Stimulated activated CD4-positive, alpha-beta T cell treated with anti-CD3 and anti-CD28 coated beads, Interleukin-15, amount 100 ng/mL, for 1 hour (primary cell): ENCODE data around the gene KIFC1.

Experiments used
- DNase-seq, 2 donors: peaks; one replicate each; pipeline ENCODE4 v3.0.0-alpha.2; 2020; ENCODE audit warnings: low read depth in 1 of 2, low spot score in 1 of 2

KIFC1 gene

GRCh38 chr6:33440649-33441309 lies 49.2 kb downstream of the KIFC1 start:
- no peak for DNase-seq

- no peak for DNase-seq
Observed at GRCh38 chr6:33441457-33441856, 49.8 kb downstream of the KIFC1 start.

- no peak for DNase-seq
Observed at GRCh38 chr6:33442283-33442682, 50.7 kb downstream of the KIFC1 start.

DNA sequence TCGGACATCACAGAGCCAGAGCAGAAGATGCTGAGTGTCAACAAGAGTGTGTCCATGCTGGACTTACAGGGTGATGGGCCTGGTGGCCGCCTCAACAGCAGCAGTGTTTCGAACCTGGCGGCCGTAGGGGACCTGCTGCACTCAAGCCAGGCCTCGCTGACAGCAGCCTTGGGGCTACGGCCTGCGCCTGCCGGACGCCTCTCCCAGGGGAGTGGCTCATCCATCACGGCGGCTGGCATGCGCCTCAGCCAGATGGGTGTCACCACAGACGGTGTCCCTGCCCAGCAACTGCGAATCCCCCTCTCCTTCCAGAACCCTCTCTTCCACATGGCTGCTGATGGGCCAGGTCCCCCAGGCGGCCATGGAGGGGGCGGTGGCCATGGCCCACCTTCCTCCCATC lies 51.4 kb downstream of the KIFC1 start:
- DNase-seq: no peak

DNA sequence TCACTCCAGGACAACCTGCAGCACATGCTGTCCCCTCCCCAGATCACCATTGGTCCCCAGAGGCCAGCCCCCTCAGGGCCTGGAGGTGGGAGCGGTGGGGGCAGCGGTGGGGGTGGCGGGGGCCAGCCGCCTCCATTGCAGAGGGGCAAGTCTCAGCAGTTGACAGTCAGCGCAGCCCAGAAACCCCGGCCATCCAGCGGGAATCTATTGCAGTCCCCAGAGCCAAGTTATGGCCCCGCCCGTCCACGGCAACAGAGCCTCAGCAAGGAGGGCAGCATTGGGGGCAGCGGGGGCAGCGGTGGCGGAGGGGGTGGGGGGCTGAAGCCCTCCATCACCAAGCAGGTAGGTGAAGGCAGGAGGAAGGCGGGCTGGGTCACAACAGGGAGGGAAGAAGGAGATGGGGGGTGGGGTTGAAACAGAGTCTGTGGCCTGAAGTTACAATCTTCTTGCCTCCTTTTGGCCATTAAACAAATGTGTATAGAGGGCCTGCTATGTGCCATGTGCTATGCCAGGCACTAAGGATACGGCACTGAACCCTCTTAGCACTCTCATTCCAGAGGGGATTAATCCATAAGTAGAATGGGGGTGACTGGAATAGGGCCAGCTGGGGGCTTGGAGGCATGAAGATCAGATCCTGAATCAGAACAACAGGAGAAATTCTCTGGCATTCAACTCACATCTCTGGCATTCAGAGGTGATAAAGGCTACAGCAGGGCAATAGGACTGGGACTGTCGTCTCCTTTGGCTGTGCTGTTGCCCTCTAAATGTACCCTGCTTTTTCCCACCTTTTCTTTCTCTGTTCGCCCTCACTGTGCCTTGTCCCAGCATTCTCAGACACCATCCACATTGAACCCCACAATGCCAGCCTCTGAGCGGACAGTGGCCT lies 52.2 kb downstream of the KIFC1 start:
- DNase-seq: no peak

- DNase-seq: no peak
Observed at GRCh38 chr6:33445119-33445603, 53.5 kb downstream of the KIFC1 start.

GRCh38 chr6:33446356-33446755 lies 54.7 kb downstream of the KIFC1 start:
- DNase-seq: no peak

DNA sequence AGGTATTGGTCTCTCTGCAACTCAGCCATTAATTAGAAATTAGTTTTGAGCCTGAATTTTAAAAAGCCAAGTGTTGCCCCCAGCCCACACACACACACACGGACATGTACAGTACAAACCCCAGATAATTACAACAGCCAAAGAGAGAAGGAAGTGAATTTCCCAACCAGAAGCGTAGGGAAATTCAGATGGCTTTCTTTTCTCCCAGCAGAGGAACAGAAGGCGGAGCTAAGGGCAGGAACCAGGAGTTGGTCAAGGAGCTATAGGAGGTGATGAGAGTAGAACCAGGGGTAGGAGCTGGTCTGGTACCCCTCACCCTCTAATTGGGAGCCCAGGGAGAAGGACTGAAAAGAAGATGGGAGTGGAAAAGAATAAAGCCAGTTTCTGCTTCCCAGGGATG lies 58.8 kb downstream of the KIFC1 start:
- no peak for DNase-seq

DNA sequence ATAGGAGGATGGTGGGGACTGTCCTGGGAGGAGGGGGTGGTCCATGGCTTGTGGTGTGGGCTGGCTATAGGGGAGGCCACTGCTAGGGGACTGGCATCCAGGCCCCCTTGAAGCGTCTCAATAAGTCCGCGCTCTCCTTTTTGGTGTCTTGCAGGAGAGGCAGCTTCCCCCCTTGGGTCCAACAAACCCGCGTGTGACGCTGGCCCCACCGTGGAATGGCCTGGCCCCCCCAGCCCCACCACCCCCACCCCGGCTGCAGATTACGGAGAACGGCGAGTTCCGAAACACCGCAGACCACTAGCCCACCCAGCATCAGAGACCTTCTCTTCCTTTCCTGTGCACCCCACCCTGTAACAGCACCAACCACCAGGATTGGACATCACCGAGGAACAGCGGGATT lies 60.0 kb downstream of the KIFC1 start:
- no peak for DNase-seq

- DNase-seq: no peak
Observed at GRCh38 chr6:33452496-33452895, 60.9 kb downstream of the KIFC1 start.

GRCh38 chr6:33453393-33454008 lies 61.9 kb downstream of the KIFC1 start:
- DNase-seq: no peak

- DNase-seq: peak; percentile 83 to 86
Observed at GRCh38 chr6:33454009-33454946, 62.7 kb downstream of the KIFC1 start, which contains the start of gene ZBTB9. ZBTB9 (plus strand) TSS chr6:33454576; CDS start chr6:33455101, 525 bp downstream.

DNA sequence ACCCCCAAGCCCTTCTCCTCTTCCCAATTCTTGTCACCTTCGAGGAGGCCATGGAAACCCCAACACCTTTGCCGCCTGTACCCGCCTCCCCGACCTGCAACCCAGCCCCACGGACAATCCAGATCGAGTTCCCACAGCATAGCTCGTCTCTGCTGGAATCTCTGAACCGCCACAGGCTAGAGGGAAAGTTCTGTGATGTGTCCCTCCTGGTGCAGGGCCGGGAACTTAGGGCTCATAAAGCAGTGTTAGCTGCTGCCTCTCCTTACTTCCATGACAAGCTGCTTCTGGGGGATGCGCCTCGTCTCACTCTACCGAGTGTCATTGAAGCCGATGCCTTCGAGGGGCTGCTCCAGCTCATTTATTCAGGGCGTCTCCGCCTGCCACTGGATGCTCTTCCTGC lies 63.4 kb downstream of the KIFC1 start:
- DNase-seq: no peak

- DNase-seq: no peak
Observed at GRCh38 chr6:33456156-33456555, 64.5 kb downstream of the KIFC1 start.

DNA sequence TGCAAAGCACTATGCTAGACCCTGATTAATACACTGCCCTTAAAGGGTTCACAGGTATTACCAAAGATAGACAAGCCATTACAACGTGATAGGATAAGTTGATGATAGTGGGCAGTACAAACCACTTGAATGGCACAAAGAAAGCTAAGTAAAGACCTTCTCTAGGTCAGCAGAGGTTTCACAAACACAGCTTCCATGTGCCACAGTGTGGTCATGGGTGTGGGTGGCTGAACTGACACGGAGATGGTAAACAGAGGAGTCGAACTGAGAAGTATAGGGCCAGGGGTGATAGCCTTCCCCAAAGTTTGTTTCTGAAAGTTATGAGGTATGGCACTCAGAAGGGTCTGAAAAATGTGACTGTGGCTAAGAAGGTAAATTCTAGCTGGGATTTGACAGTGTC lies 67.1 kb downstream of the KIFC1 start:
- no peak for DNase-seq

- DNase-seq: no peak
Observed at GRCh38 chr6:33459226-33459625, 67.6 kb downstream of the KIFC1 start.
